ENCODE results near the gene RCN1. TPM values are rescaled to one million over a fixed set of nuclear protein-coding genes. Genes with fewer than 3 reads are reported as not detected.

Gene RCN1
- total and polyA plus RNA-seq, 2 donors (not counting 3 experiments of a cell fraction or from before 2014, with no cell fraction given) = 174 to 285 TPM

GRCh38 chr11:32056438-32056837 is 34.4 kb upstream of the RCN1 start:
- FAIRE-seq (no peak), DNase-seq (ENCODE audit: low read depth, low spot score) (no peak)
- Histone ChIP-seq H3K4me2 (ENCODE audit: insufficient read depth, low read length) (no peak overlapping the region), H3K9ac (replicated peaks; ENCODE audit: extremely low read depth, insufficient read depth, low read length) (no peak overlapping the region), H3K4me3 (replicated peaks in 1 of 3; ENCODE audit: insufficient read depth in 1 of 3, low read depth in 1 of 3, low read length in 3 of 3) (no peak overlapping the region), H3K36me3 (ENCODE audit: control insufficient read depth in 2 of 2, extremely low read depth in 1 of 2, insufficient read depth in 2 of 2, low read length in 2 of 2) (no peaks in the 10 kb centered on the region), H4K20me1 (replicated peaks; ENCODE audit: control insufficient read depth, extremely low read depth, insufficient read depth, low read length) (no peaks in the 10 kb centered on the region), H3K9me3 (replicated peaks; ENCODE audit: control insufficient read depth, insufficient read depth, low read length) (no peaks in the 10 kb centered on the region), H3K79me2 (ENCODE audit: control insufficient read depth, insufficient read depth, low read length) (no peaks in the 10 kb centered on the region), H3K27ac (ENCODE audit: insufficient read depth, low read depth, low read length) (no peak overlapping the region), H3K9me1 (replicated peaks; ENCODE audit: control insufficient read depth, extremely low read depth, insufficient read depth, low read length) (no peaks in the 10 kb centered on the region), H3K4me1 (ENCODE audit: control insufficient read depth, extremely low read depth, insufficient read depth, low read length) (no peaks in the 10 kb centered on the region), H2AFZ (ENCODE audit: low read depth, low read length) (no peak overlapping the region), H3K27me3 (ENCODE audit: control insufficient read depth in 2 of 2, insufficient read depth in 2 of 2, low read length in 2 of 2) (peaks cover 28 to 35% of the 10 kb centered on the region in 2 experiments)
- intact Hi-C loops (cut with micrococcal nuclease) = no loop called here
- BruUV-seq (replicated peaks) = no TSS peak
- TF ChIP-seq EZH2 (IDR thresholded peaks at IDR 0.05; ENCODE audit: borderline replicate concordance, low read depth, low read length, severe bottlenecking) (no peak), MAX (IDR thresholded peaks at IDR 0.05; ENCODE audit: insufficient read depth, insufficient read length) (no peak)
- dilution Hi-C loops (cut with MboI; ENCODE audit: extremely low pct_ligation_motif_present, low sequenced_read_pairs) = no loop called here
- ChIA-PET CTCF (interaction anchor here (6.3 kb wide), 1 partner anchor 117 kb away, joined by 249 read pairs; no protein-coding TSS in a partner anchor), POLR2A (no interaction called here)

DNA sequence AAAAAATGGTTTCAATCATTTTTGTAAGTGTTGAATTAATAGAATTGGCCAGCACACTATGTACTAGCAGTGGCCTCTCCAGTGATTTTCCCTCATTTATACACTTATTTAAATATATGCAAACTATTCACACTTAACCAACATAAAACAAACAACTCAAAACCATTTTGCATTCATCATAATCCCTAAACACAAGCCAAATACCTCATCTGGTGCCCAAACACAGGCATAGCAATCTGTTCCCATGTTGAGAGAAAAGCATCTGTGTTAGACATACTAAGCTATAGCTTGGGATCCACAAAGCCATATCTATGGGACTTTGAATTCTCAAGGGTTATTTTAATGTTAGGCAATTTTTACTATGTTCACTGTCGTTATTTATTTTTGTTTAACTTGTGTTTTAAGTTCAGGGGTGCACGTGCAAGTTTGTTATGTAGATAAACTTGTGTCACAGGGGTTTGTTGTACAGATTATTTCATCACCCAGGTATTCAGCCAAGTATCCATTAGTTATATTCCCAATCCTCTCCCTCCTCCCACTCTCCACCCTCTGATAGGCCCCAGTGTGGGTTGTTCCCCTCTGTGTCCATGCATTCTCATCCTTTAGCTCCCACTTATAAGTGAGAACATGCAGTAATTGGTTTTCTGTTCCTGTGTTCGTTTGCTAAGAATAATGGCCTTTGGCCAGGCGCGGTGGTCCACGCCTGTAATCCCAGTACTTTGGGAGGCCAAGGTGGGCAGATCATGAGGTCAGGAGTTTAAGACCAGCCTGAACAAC is 31.0 kb upstream of the RCN1 start:
- no peak for FAIRE-seq
- no peaks in the 10 kb centered on the region for H3K36me3 ChIP-seq (ENCODE audit: control insufficient read depth in 2 of 2, extremely low read depth in 1 of 2, insufficient read depth in 2 of 2, low read length in 2 of 2)
- intact Hi-C loops (cut with micrococcal nuclease) (no loop called here), dilution Hi-C loops (cut with MboI; ENCODE audit: extremely low pct_ligation_motif_present, low sequenced_read_pairs) (no loop called here)
- no peak overlapping the region for H3K4me2 ChIP-seq (ENCODE audit: insufficient read depth, low read length)
- H3K9me3 ChIP-seq (replicated peaks; ENCODE audit: control insufficient read depth, insufficient read depth, low read length) = no peaks in the 10 kb centered on the region
- H3K4me1 ChIP-seq (ENCODE audit: control insufficient read depth, extremely low read depth, insufficient read depth, low read length) = no peaks in the 10 kb centered on the region
- CTCF ChIA-PET = no interaction called here
- POLR2A ChIA-PET = no interaction called here
- peaks cover 20 to 29% of the 10 kb centered on the region in 2 experiments for H3K27me3 ChIP-seq (ENCODE audit: control insufficient read depth in 2 of 2, insufficient read depth in 2 of 2, low read length in 2 of 2)
- BruUV-seq (replicated peaks) = no TSS peak
- no peak overlapping the region for H3K9ac ChIP-seq (replicated peaks; ENCODE audit: extremely low read depth, insufficient read depth, low read length)
- no peak overlapping the region for H3K27ac ChIP-seq (ENCODE audit: insufficient read depth, low read depth, low read length)
- no peaks in the 10 kb centered on the region for H4K20me1 ChIP-seq (replicated peaks; ENCODE audit: control insufficient read depth, extremely low read depth, insufficient read depth, low read length)
- DNase-seq (ENCODE audit: low read depth, low spot score) = no peak
- no peak overlapping the region for H3K4me3 ChIP-seq (replicated peaks in 1 of 3; ENCODE audit: insufficient read depth in 1 of 3, low read depth in 1 of 3, low read length in 3 of 3)
- no peak overlapping the region for H2AFZ ChIP-seq (ENCODE audit: low read depth, low read length)
- H3K79me2 ChIP-seq (ENCODE audit: control insufficient read depth, insufficient read depth, low read length) = no peaks in the 10 kb centered on the region
- no peaks in the 10 kb centered on the region for H3K9me1 ChIP-seq (replicated peaks; ENCODE audit: control insufficient read depth, extremely low read depth, insufficient read depth, low read length)
- TF ChIP-seq FOS (IDR thresholded peaks at IDR 0.05; ENCODE audit: borderline replicate concordance, insufficient read depth, low read length) (no peak), MYC (IDR thresholded peaks at IDR 0.05; ENCODE audit: low read depth, low read length) (no peak), MAX (IDR thresholded peaks at IDR 0.05; ENCODE audit: insufficient read depth, insufficient read length) (no peak), JUN (IDR thresholded peaks at IDR 0.05; ENCODE audit: borderline replicate concordance, insufficient read depth, insufficient read length, low read depth) (no peak)
- TF ChIP-seq, protein P1, sequence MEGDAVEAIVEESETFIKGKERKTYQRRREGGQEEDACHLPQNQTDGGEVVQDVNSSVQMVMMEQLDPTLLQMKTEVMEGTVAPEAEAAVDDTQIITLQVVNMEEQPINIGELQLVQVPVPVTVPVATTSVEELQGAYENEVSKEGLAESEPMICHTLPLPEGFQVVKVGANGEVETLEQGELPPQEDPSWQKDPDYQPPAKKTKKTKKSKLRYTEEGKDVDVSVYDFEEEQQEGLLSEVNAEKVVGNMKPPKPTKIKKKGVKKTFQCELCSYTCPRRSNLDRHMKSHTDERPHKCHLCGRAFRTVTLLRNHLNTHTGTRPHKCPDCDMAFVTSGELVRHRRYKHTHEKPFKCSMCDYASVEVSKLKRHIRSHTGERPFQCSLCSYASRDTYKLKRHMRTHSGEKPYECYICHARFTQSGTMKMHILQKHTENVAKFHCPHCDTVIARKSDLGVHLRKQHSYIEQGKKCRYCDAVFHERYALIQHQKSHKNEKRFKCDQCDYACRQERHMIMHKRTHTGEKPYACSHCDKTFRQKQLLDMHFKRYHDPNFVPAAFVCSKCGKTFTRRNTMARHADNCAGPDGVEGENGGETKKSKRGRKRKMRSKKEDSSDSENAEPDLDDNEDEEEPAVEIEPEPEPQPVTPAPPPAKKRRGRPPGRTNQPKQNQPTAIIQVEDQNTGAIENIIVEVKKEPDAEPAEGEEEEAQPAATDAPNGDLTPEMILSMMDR (IDR thresholded peaks at IDR 0.05; ENCODE audit: extremely low read depth in 1 of 2, insufficient read depth in 1 of 2, low read depth in 1 of 2, low read length in 2 of 2) = no peak
